ENCODE results near the gene GNG7.

GRCh38 chr19:2733930-2734588 is 31.6 kb upstream of the GNG7 start:
- no peak for TF ChIP-seq L3MBTL2 (conservative IDR thresholded peaks at IDR 0.05)
- no peak for TF ChIP-seq FOXM1 (IDR thresholded peaks at IDR 0.05; ENCODE audit: borderline replicate concordance)
- TF ChIP-seq ARNT (IDR thresholded peaks at IDR 0.05): no peak
- TF ChIP-seq SP1 (IDR thresholded peaks at IDR 0.05): no peak
- TF ChIP-seq ELF4 (IDR thresholded peaks at IDR 0.05): no peak
- TF ChIP-seq ZNF384 (IDR thresholded peaks at IDR 0.05): no peak
- TF ChIP-seq SUZ12 (IDR thresholded peaks at IDR 0.05): no peak
- no peak for TF ChIP-seq BHLHE40 (IDR thresholded peaks at IDR 0.05; ENCODE audit: borderline replicate concordance)
- TF ChIP-seq FOXA1 (IDR thresholded peaks at IDR 0.05): no peak
- no peak for TF ChIP-seq FOXK2 (IDR thresholded peaks at IDR 0.05)
- TF ChIP-seq LEF1 (IDR thresholded peaks at IDR 0.05; ENCODE audit: borderline replicate concordance): no peak
- TF ChIP-seq CTBP1 (IDR thresholded peaks at IDR 0.05; ENCODE audit: borderline replicate concordance): no peak
- TF ChIP-seq HDGF (IDR thresholded peaks at IDR 0.05; ENCODE audit: borderline replicate concordance): no peak
